ENCODE results near the gene CSKMT. TPM values are rescaled to one million over a fixed set of nuclear protein-coding genes. Genes with fewer than 3 reads are reported as not detected.
A peak's percentile ranks its signal among the peaks of the same experiment; 100 is the strongest.

The CSKMT gene
- total and polyA plus RNA-seq, 10 donors: 3.0 to 59.4 (median 15.1) TPM

GRCh38 chr11:62646825-62647608 is 18.1 kb upstream of the CSKMT start:
- H3K36me3 ChIP-seq: peaks cover 0 to 60% (median 43%) of the 10 kb centered on the region in 6 donors
- peaks cover 28 to 84% (median 49%) of the 10 kb centered on the region in 6 donors for H3K4me1 ChIP-seq
- intact Hi-C loops (cut with DNase I; ENCODE audit: low total_unique reads): no loop called here
- peak; percentile 88 for DNase-seq
- H3K9me3 ChIP-seq: no peaks in the 10 kb centered on the region
- peak in 2 of 3 donors; percentile 19 to 38 for TF ChIP-seq POLR2AphosphoS5 (IDR thresholded peaks at IDR 0.05)
- no peak for TF ChIP-seq POLR2A (IDR thresholded peaks at IDR 0.05)
- 70 to 76% (median 71%) methylated on average over 30 to 32 of the region's 32 CpGs for WGBS, 5 donors
- peak overlapping the region in 5 of 8 donors; percentile 93 to 98 (median 94) for H3K27ac ChIP-seq
- no peaks in the 10 kb centered on the region for H3K27me3 ChIP-seq (replicated peaks in 1 of 7)
- H3K4me3 ChIP-seq: peak overlapping the region in 5 of 8 donors; percentile 84 to 99 (median 94)

- Histone ChIP-seq H3K4me3 (no peak overlapping the region), H3K36me3 (peaks cover 0 to 54% (median 41%) of the 10 kb centered on the region in 6 donors), H3K27me3 (replicated peaks in 1 of 7) (no peaks in the 10 kb centered on the region), H3K27ac (peak overlapping the region in 1 of 8 donors; percentile 94), H3K4me1 (peaks cover 32 to 86% (median 55%) of the 10 kb centered on the region in 6 donors), H3K9me3 (no peaks in the 10 kb centered on the region)
- TF ChIP-seq POLR2AphosphoS5 (IDR thresholded peaks at IDR 0.05) (no peak), POLR2A (IDR thresholded peaks at IDR 0.05) (no peak), CTCF (IDR thresholded peaks at IDR 0.05 in 8 of 11, conservative IDR thresholded peaks at IDR 0.05 in 3 of 11) (no peak)
- 76 to 89% (median 88%) methylated on average over 5 to 6 of the region's 6 CpGs for WGBS, 5 donors
- intact Hi-C loops (cut with DNase I; ENCODE audit: low total_unique reads): no loop called here
- DNase-seq: no peak
These were observed 17.5 kb upstream of the CSKMT start for GRCh38 chr11:62647609-62648005.

GRCh38 chr11:62648185-62648966 is 16.7 kb upstream of the CSKMT start:
- 87 to 99% (median 96%) methylated on average over 6 to 24 of the region's 24 CpGs for WGBS, 5 donors

GRCh38 chr11:62648967-62649364 is 16.1 kb upstream of the CSKMT start:
- H3K4me1 ChIP-seq: peaks cover 32 to 77% (median 55%) of the 10 kb centered on the region in 6 donors
- no peak overlapping the region for H3K4me3 ChIP-seq
- no peaks in the 10 kb centered on the region for H3K27me3 ChIP-seq (replicated peaks in 1 of 7)
- peak; percentile 75 for DNase-seq
- peaks cover 0 to 40% (median 28%) of the 10 kb centered on the region in 6 donors for H3K36me3 ChIP-seq
- H3K9me3 ChIP-seq: no peaks in the 10 kb centered on the region
- no peak overlapping the region for H3K27ac ChIP-seq
- TF ChIP-seq POLR2A (IDR thresholded peaks at IDR 0.05) (no peak), POLR2AphosphoS5 (IDR thresholded peaks at IDR 0.05) (no peak), CTCF (IDR thresholded peaks at IDR 0.05 in 8 of 11, conservative IDR thresholded peaks at IDR 0.05 in 3 of 11) (no peak)
- WGBS, 5 donors: 94 to 98% (median 95%) methylated on average over 11 of the region's 11 CpGs
- intact Hi-C loops (cut with DNase I; ENCODE audit: low total_unique reads): no loop called here

More at GRCh38 chr11:62648185-62648966, 16.7 kb upstream of the CSKMT start:
- H3K27me3 ChIP-seq (replicated peaks in 1 of 7): no peaks in the 10 kb centered on the region
- intact Hi-C loops (cut with DNase I; ENCODE audit: low total_unique reads): no loop called here
- H3K9me3 ChIP-seq: no peaks in the 10 kb centered on the region
- DNase-seq: peak; percentile 76
- H3K4me3 ChIP-seq: no peak overlapping the region
- peaks cover 0 to 46% (median 34%) of the 10 kb centered on the region in 6 donors for H3K36me3 ChIP-seq
- H3K27ac ChIP-seq: no peak overlapping the region
- TF ChIP-seq CTCF (IDR thresholded peaks at IDR 0.05 in 8 of 11, conservative IDR thresholded peaks at IDR 0.05 in 3 of 11): no peak
- no peak for TF ChIP-seq POLR2AphosphoS5 (IDR thresholded peaks at IDR 0.05)
- TF ChIP-seq POLR2A (IDR thresholded peaks at IDR 0.05): no peak
- H3K4me1 ChIP-seq: peaks cover 32 to 81% (median 58%) of the 10 kb centered on the region in 6 donors
